Neural cell (in vitro differentiated cells): ENCODE data around the gene ATP1B2. TPM values are rescaled to one million over a fixed set of nuclear protein-coding genes. Genes with fewer than 3 reads are reported as not detected.
"Not testable (repeated sequence)": the region's sequence is repeated elsewhere in the genome, so short reads cannot be mapped to it uniquely, and the experiment has no call there.

Source experiments
- H2AFZ ChIP-seq: fragments of 200-600, 300-800 bp; sonication (generic), shearing (Covaris generic); 2 replicates; pipeline ENCODE4 v1.6.0; 2014; ENCODE audit warnings: low read depth, mild to moderate bottlenecking, antibody characterized with exemption, low read length, moderate library complexity
- H3F3A ChIP-seq: fragments of 200-600 bp; shearing (Covaris generic); 2 replicates; pipeline ENCODE4 v1.6.1; 2016; ENCODE audit warnings: mild to moderate bottlenecking, moderate library complexity, mixed read lengths, antibody characterized with exemption, low read length; ENCODE audit not compliant: insufficient read depth, poor library complexity, severe bottlenecking
- H3K27ac ChIP-seq: fragments of 200-600, 300-800 bp; sonication (generic), shearing (Covaris generic); 2 replicates; pipeline ENCODE4 v1.5.1; 2014; ENCODE audit warnings: mild to moderate bottlenecking, low read length, moderate library complexity
- H3K27me3 ChIP-seq: fragments of 300-800, 200-600 bp; sonication (generic), shearing (Covaris generic); 2 replicates; pipeline ENCODE4 v1.6.0; 2014; ENCODE audit warnings: mild to moderate bottlenecking, low read depth, low read length, moderate library complexity; ENCODE audit not compliant: insufficient read depth
- H3K36me3 ChIP-seq: fragments of 300-800, 200-600 bp; sonication (generic), shearing (Covaris generic); 2 replicates; pipeline ENCODE4 v1.5.1; 2014; ENCODE audit warnings: mild to moderate bottlenecking, antibody characterized with exemption, low read length, moderate library complexity; ENCODE audit not compliant: insufficient read depth
- H3K4me2 ChIP-seq: fragments of 300-800, 200-600 bp; sonication (generic), shearing (Covaris generic); 2 replicates; pipeline ENCODE4 v1.6.0; 2014; ENCODE audit warnings: mild to moderate bottlenecking, low read length
- H3K4me3 ChIP-seq: fragments of 300-800, 200-600 bp; sonication (generic), shearing (Covaris generic); 2 replicates; pipeline ENCODE4 v1.5.1; 2014; ENCODE audit warnings: mild to moderate bottlenecking, low read length, moderate library complexity
- H3K79me2 ChIP-seq: fragments of 200-600 bp; shearing (Covaris generic); replicated peaks from 2 replicates; pipeline ENCODE4 v1.6.0; 2014; ENCODE audit warnings: mild to moderate bottlenecking, low read length, moderate library complexity; ENCODE audit not compliant: insufficient read depth
- H3K9ac ChIP-seq: fragments of 300-800, 200-600 bp; sonication (generic), shearing (Covaris generic); 2 replicates; pipeline ENCODE4 v1.6.1; 2016; ENCODE audit warnings: mild to moderate bottlenecking, low read length, mixed read lengths
- H3K9me2 ChIP-seq: fragments of 200-600 bp; shearing (Covaris generic); 2 replicates; pipeline ENCODE4 v1.6.1; 2016; ENCODE audit warnings: mild to moderate bottlenecking, low read length, mixed read lengths; ENCODE audit not compliant: insufficient read depth
- H3K9me3 ChIP-seq: fragments of 200-600, 300-800 bp; sonication (generic), shearing (Covaris generic); 2 replicates; pipeline ENCODE4 v1.6.1; 2016; ENCODE audit warnings: mild to moderate bottlenecking, mixed run types, low read length, moderate library complexity, mixed read lengths
- H4K20me1 ChIP-seq: fragments of 200-600 bp; shearing (Covaris generic); 2 replicates; pipeline ENCODE4 v1.6.1; 2016; ENCODE audit warnings: mild to moderate bottlenecking, mixed run types; ENCODE audit not compliant: insufficient read depth
- EP300 ChIP-seq: fragments of 450-650 bp; conservative IDR thresholded peaks from 2 replicates; pipeline ENCODE4 v1.6.1; 2014; ENCODE audit warnings: antibody characterized with exemption, mild to moderate bottlenecking, moderate library complexity; ENCODE audit not compliant: poor library complexity, severe bottlenecking
- EZH2 ChIP-seq: fragments of 200-600, 300-800 bp; shearing (Covaris generic), sonication (generic); IDR thresholded peaks from 2 replicates; pipeline ENCODE4 v1.6.1; 2014; ENCODE audit warnings: antibody characterized with exemption, low read length, borderline replicate concordance, mild to moderate bottlenecking; ENCODE audit not compliant: insufficient read depth, poor library complexity, severe bottlenecking
- MXI1 ChIP-seq: fragments of 450-650 bp; conservative IDR thresholded peaks from 2 replicates; pipeline ENCODE4 v1.6.1; 2014; ENCODE audit warnings: antibody characterized with exemption, mild to moderate bottlenecking; ENCODE audit not compliant: poor library complexity, severe bottlenecking
- POLR2AphosphoS5 ChIP-seq: IDR thresholded peaks from 2 replicates; pipeline ENCODE4 v1.6.1; 2012
- RAD21 ChIP-seq: fragments of 450-650 bp; conservative IDR thresholded peaks from 2 replicates; pipeline ENCODE4 v1.6.1; 2014; ENCODE audit warnings: antibody characterized with exemption, mild to moderate bottlenecking, moderate library complexity
- SMC3 ChIP-seq: fragments of 450-650 bp; conservative IDR thresholded peaks from 2 replicates; pipeline ENCODE4 v1.6.1; 2014; ENCODE audit warnings: antibody characterized with exemption, mild to moderate bottlenecking, moderate library complexity; ENCODE audit not compliant: poor library complexity
- TAF1 ChIP-seq: IDR thresholded peaks from 2 replicates; pipeline ENCODE4 v1.6.1; 2012; ENCODE audit warnings: low read depth
- polyA plus RNA-seq: library from polyadenylated mRNA; depleted of rRNA; stranded (reverse); fragments of >200 nt; gene quantifications from 2 replicates; pipeline ENCODE4 v1.2.3, GENCODE V29; 2014
- TF ChIP-seq, protein P1 (sequence below): IDR thresholded peaks from 2 replicates; pipeline ENCODE4 v1.6.1; 2012; ENCODE audit warnings: borderline replicate concordance
- TF ChIP-seq, protein P2 (sequence below): fragments of 450-650 bp; IDR thresholded peaks from 2 replicates; pipeline ENCODE4 v1.5.1; 2014; ENCODE audit warnings: antibody characterized with exemption, mild to moderate bottlenecking, moderate library complexity; ENCODE audit not compliant: poor library complexity, severe bottlenecking

ATP1B2 gene
- polyA plus RNA-seq, 1 donor from 2014 or later: 4.2 TPM

DNA sequence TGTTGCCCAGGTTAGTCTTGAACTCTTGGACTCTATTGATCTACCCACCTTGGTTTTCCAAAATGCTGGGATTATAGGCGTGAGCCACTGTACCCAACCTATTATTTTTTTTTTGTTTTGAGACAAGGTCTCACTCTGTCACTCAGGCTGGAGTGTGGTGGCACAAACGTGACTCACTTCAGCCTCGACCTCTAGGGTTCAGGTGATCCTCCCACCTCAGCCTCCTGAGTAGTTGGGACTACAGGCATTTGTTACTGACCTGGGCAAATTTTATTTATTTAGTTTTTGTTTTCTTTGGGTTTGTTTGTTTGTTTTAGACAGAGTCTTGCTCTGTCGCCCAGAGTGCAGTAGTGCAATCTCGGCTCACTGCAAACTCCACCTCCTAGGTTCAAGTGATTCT is 27.1 kb upstream of the ATP1B2 start:
- H3K79me2 ChIP-seq: peaks cover 11% of the 10 kb centered on the region
- no peaks in the 10 kb centered on the region for H4K20me1 ChIP-seq
- no peaks in the 10 kb centered on the region for H3K27me3 ChIP-seq
- H3K27ac ChIP-seq: no peak overlapping the region
- H3K4me3 ChIP-seq: no peak overlapping the region
- no peak overlapping the region for H3K4me2 ChIP-seq
- no peaks in the 10 kb centered on the region for H3F3A ChIP-seq
- TF ChIP-seq, protein P1, sequence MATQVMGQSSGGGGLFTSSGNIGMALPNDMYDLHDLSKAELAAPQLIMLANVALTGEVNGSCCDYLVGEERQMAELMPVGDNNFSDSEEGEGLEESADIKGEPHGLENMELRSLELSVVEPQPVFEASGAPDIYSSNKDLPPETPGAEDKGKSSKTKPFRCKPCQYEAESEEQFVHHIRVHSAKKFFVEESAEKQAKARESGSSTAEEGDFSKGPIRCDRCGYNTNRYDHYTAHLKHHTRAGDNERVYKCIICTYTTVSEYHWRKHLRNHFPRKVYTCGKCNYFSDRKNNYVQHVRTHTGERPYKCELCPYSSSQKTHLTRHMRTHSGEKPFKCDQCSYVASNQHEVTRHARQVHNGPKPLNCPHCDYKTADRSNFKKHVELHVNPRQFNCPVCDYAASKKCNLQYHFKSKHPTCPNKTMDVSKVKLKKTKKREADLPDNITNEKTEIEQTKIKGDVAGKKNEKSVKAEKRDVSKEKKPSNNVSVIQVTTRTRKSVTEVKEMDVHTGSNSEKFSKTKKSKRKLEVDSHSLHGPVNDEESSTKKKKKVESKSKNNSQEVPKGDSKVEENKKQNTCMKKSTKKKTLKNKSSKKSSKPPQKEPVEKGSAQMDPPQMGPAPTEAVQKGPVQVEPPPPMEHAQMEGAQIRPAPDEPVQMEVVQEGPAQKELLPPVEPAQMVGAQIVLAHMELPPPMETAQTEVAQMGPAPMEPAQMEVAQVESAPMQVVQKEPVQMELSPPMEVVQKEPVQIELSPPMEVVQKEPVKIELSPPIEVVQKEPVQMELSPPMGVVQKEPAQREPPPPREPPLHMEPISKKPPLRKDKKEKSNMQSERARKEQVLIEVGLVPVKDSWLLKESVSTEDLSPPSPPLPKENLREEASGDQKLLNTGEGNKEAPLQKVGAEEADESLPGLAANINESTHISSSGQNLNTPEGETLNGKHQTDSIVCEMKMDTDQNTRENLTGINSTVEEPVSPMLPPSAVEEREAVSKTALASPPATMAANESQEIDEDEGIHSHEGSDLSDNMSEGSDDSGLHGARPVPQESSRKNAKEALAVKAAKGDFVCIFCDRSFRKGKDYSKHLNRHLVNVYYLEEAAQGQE: no peak
- no peak for TF ChIP-seq TAF1
- no peak for TF ChIP-seq POLR2AphosphoS5
- TF ChIP-seq, protein P2, sequence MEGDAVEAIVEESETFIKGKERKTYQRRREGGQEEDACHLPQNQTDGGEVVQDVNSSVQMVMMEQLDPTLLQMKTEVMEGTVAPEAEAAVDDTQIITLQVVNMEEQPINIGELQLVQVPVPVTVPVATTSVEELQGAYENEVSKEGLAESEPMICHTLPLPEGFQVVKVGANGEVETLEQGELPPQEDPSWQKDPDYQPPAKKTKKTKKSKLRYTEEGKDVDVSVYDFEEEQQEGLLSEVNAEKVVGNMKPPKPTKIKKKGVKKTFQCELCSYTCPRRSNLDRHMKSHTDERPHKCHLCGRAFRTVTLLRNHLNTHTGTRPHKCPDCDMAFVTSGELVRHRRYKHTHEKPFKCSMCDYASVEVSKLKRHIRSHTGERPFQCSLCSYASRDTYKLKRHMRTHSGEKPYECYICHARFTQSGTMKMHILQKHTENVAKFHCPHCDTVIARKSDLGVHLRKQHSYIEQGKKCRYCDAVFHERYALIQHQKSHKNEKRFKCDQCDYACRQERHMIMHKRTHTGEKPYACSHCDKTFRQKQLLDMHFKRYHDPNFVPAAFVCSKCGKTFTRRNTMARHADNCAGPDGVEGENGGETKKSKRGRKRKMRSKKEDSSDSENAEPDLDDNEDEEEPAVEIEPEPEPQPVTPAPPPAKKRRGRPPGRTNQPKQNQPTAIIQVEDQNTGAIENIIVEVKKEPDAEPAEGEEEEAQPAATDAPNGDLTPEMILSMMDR: no peak
- no peak for TF ChIP-seq EP300
- no peaks in the 10 kb centered on the region for H3K9me2 ChIP-seq
- H3K9me3 ChIP-seq: no peaks in the 10 kb centered on the region
- no peaks in the 10 kb centered on the region for H3K36me3 ChIP-seq
- no peak overlapping the region for H2AFZ ChIP-seq
- no peak overlapping the region for H3K9ac ChIP-seq

DNA sequence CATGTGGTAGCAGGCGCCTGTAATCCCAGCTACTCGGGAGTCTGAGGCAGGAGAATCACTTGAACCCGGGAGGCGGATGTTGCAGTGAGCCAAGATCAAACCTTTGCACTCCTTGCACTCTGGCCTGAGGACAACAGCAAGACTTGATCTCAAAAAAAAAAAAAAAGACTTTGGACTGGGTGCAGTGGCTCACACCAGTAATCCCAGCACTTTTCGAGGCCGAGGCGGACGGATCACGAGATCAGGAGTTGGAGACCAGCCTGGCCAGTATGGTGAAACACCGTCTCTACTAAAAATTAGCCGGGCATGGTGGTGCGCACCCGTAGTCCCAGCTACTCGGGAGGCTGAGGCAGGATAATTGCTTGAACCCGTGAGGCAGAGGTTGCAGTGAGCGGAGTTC is 25.0 kb upstream of the ATP1B2 start:
- not testable (repeated sequence) for H3K9me2 ChIP-seq, H3K27me3 ChIP-seq, H2AFZ ChIP-seq, H3K27ac ChIP-seq, H3K4me2 ChIP-seq, H3F3A ChIP-seq, H3K4me3 ChIP-seq, H4K20me1 ChIP-seq, H3K36me3 ChIP-seq, H3K9me3 ChIP-seq, H3K9ac ChIP-seq
- peaks cover 11% of the 10 kb centered on the region for H3K79me2 ChIP-seq

DNA sequence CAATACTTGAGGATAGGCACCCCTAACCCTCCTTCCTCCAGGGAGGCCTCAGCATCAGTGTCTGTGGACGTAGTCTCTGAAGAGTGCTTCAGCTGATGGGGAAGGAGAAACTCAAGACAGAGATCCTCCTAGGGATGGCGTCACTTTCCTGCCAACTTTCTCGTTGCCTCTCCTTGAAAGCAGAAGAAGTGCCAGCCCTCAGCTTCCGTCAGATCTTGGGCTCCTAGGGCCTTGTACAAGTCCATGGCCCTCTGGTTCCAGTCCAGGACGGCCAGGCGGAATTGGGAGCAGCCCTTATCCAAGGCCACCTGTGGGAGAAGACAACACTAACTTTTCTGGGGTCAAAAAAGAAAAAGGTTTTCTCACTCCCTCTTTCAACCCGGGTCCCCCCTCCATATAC is 24.4 kb upstream of the ATP1B2 start:
- Histone ChIP-seq H3K36me3 (no peaks in the 10 kb centered on the region), H3K9me2 (no peaks in the 10 kb centered on the region), H2AFZ (no peak overlapping the region), H3K79me2 (peaks cover 11% of the 10 kb centered on the region), H3K4me3 (peak overlapping the region; percentile 88), H4K20me1 (no peaks in the 10 kb centered on the region), H3K9ac (peak overlapping the region; percentile 97), H3K4me2 (peak overlapping the region; percentile 87), H3K9me3 (no peaks in the 10 kb centered on the region), H3K27ac (peak overlapping the region; percentile 96), H3F3A (no peaks in the 10 kb centered on the region), H3K27me3 (no peaks in the 10 kb centered on the region)
- TF ChIP-seq SMC3 (no peak), POLR2AphosphoS5 (no peak), RAD21 (no peak), EP300 (no peak), EZH2 (no peak), TAF1 (no peak), MXI1 (no peak)
- TF ChIP-seq, protein P2: no peak
- TF ChIP-seq, protein P1: no peak
